HepG2 (cell line): ENCODE data around the gene TMC4. TPM values are rescaled to one million over a fixed set of nuclear protein-coding genes. Genes with fewer than 3 reads are reported as not detected.

Experiments used
- ARHGAP35 ChIP-seq: sonication (generic); formaldehyde crosslinking; IDR thresholded peaks from 2 replicates; pipeline ENCODE4 v1.9.0; 2022; ENCODE audit warnings: mild to moderate bottlenecking, inconsistent platforms, moderate library complexity, missing genetic modification reagents, borderline replicate concordance
- ATF1 ChIP-seq: IDR thresholded peaks from 2 replicates; pipeline ENCODE4 v1.6.1; 2016; ENCODE audit warnings: mild to moderate bottlenecking, control low read depth
- ATF7 ChIP-seq, 2 experiments: fragments of 450-650 bp in 1 of 2; sonication (generic) in 1 of 2; formaldehyde crosslinking in 1 of 2; IDR thresholded peaks; 2 replicates each; pipeline versions ENCODE4 v1.4.0 to v1.6.1; 2016 to 2020; ENCODE audit warnings: antibody characterized with exemption in 1 of 2, mild to moderate bottlenecking in 1 of 2, missing genetic modification reagents in 1 of 2
- CENPX ChIP-seq: sonication (generic); formaldehyde crosslinking; IDR thresholded peaks from 2 replicates; pipeline ENCODE4 v1.9.0; 2021; ENCODE audit warnings: mild to moderate bottlenecking, missing genetic modification reagents, moderate library complexity
- DNMT1 ChIP-seq: sonication (generic); formaldehyde crosslinking; IDR thresholded peaks from 2 replicates; pipeline ENCODE4 v1.5.1; 2020; ENCODE audit warnings: mild to moderate bottlenecking, missing genetic modification reagents
- FOXK1 ChIP-seq: sonication (generic); formaldehyde crosslinking; IDR thresholded peaks from 2 replicates; pipeline ENCODE4 v1.4.0; 2020; ENCODE audit warnings: low read depth, missing genetic modification reagents, borderline replicate concordance
- GATA4 ChIP-seq: sonication (generic); IDR thresholded peaks from 2 replicates; pipeline ENCODE4 v1.6.1; 2016; ENCODE audit warnings: antibody characterized with exemption, low read depth, borderline replicate concordance
- GFI1 ChIP-seq: sonication (generic); formaldehyde crosslinking; IDR thresholded peaks from 2 replicates; pipeline ENCODE4 v1.5.0; 2020; ENCODE audit warnings: missing genetic modification reagents, mild to moderate bottlenecking, borderline replicate concordance
- HDAC2 ChIP-seq: sonication (generic); formaldehyde crosslinking; IDR thresholded peaks from 2 replicates; pipeline ENCODE4 v1.4.0; 2020; ENCODE audit warnings: missing genetic modification reagents
- HHEX ChIP-seq: IDR thresholded peaks from 2 replicates; pipeline ENCODE4 v1.6.1; 2016; ENCODE audit warnings: control low read depth
- MEF2D ChIP-seq: sonication (generic); formaldehyde crosslinking; IDR thresholded peaks from 2 replicates; pipeline ENCODE4 v1.5.1; 2020; ENCODE audit warnings: mild to moderate bottlenecking, missing genetic modification reagents
- MXD4 ChIP-seq: IDR thresholded peaks from 2 replicates; pipeline ENCODE4 v1.6.1; 2016; ENCODE audit warnings: mild to moderate bottlenecking, missing biosample characterization, missing genetic modification reagents
- NR2F2 ChIP-seq: IDR thresholded peaks from 2 replicates; pipeline ENCODE4 v1.6.1; 2012; ENCODE audit warnings: low read depth, inconsistent platforms, borderline replicate concordance
- NR3C1 ChIP-seq: sonication (generic); formaldehyde crosslinking; IDR thresholded peaks from 2 replicates; pipeline ENCODE4 v1.4.0; 2020; ENCODE audit warnings: missing genetic modification reagents
- SALL1 ChIP-seq: sonication (generic); formaldehyde crosslinking; IDR thresholded peaks from 2 replicates; pipeline ENCODE4 v1.8.0; 2022; ENCODE audit warnings: mild to moderate bottlenecking, missing genetic modification reagents
- U2AF1 ChIP-seq: fragments of 200-400 bp; formaldehyde crosslinking; optimal IDR thresholded peaks from 2 replicates; pipeline ENCODE3; 2017; ENCODE audit warnings: mild to moderate bottlenecking, low read depth, low read length
- XRCC5 ChIP-seq: fragments of 200-400 bp; formaldehyde crosslinking; optimal IDR thresholded peaks from 2 replicates; pipeline ENCODE3; 2017; ENCODE audit warnings: mild to moderate bottlenecking, low read length
- ZBTB34 ChIP-seq: sonication (generic); formaldehyde crosslinking; IDR thresholded peaks from 2 replicates; pipeline ENCODE4 v1.8.0; 2022; ENCODE audit warnings: mild to moderate bottlenecking, missing genetic modification reagents
- ZBTB4 ChIP-seq: sonication (generic); formaldehyde crosslinking; IDR thresholded peaks from 2 replicates; pipeline ENCODE4 v1.4.0; 2020; ENCODE audit warnings: missing genetic modification reagents, mild to moderate bottlenecking, borderline replicate concordance
- ZNF24 ChIP-seq: fragments of 450-650 bp; IDR thresholded peaks from 2 replicates; pipeline ENCODE4 v1.6.1; 2017; ENCODE audit warnings: antibody characterized with exemption, mild to moderate bottlenecking
- ZNF33B ChIP-seq: sonication (generic); formaldehyde crosslinking; IDR thresholded peaks from 2 replicates; pipeline ENCODE4 v1.5.1; 2020; ENCODE audit warnings: mild to moderate bottlenecking, missing genetic modification reagents
- ZNF510 ChIP-seq: sonication (generic); formaldehyde crosslinking; IDR thresholded peaks from 2 replicates; pipeline ENCODE4 v1.4.0; 2020; ENCODE audit warnings: low read depth, mild to moderate bottlenecking, missing genetic modification reagents
- ZNF746 ChIP-seq: sonication (generic); formaldehyde crosslinking; IDR thresholded peaks from 2 replicates; pipeline ENCODE4 v1.8.0; 2022; ENCODE audit warnings: mild to moderate bottlenecking, missing genetic modification reagents
- ZSCAN30 ChIP-seq: sonication (generic); formaldehyde crosslinking; IDR thresholded peaks from 2 replicates; pipeline ENCODE4 v1.5.0; 2020; ENCODE audit warnings: mild to moderate bottlenecking, missing genetic modification reagents
- polyA plus RNA-seq, 8 experiments: library from polyadenylated mRNA; depleted of rRNA in 3 of 8; stranded (reverse) in 7 of 8; unstranded in 1 of 8; fragments of >200 nt; fragmentation: Illumina TruSeq in 4 of 8; extraction: Trizol in 4 of 8; gene quantifications; 2 replicates each; pipeline versions ENCODE4 v1.2.1 to v1.2.3, GENCODE V29; 2011 to 2016; ENCODE audit warnings: low read depth in 4 of 8, missing spikeins in 1 of 8, mixed read lengths in 1 of 8; ENCODE audit not compliant: insufficient read depth in 1 of 8
- total RNA-seq, 5 experiments: library from RNA; depleted of rRNA; stranded (reverse); fragments of >200 nt; fragmentation: Illumina TruSeq; extraction: Trizol; gene quantifications; 2 replicates each; pipeline ENCODE4 v1.2.3, GENCODE V29; 2016; ENCODE audit warnings: low read depth in 1 of 5
- TF ChIP-seq, protein P1 (sequence below): sonication (generic); formaldehyde crosslinking; IDR thresholded peaks from 2 replicates; pipeline ENCODE4 v1.8.0; 2022; ENCODE audit warnings: missing genetic modification reagents, mild to moderate bottlenecking, borderline replicate concordance

Gene TMC4
- total and polyA plus RNA-seq, 2 of the 13 experiments (the other 11 are each of a cell fraction or from before 2014, with no cell fraction given) = 0.13 to 0.24 TPM

DNA sequence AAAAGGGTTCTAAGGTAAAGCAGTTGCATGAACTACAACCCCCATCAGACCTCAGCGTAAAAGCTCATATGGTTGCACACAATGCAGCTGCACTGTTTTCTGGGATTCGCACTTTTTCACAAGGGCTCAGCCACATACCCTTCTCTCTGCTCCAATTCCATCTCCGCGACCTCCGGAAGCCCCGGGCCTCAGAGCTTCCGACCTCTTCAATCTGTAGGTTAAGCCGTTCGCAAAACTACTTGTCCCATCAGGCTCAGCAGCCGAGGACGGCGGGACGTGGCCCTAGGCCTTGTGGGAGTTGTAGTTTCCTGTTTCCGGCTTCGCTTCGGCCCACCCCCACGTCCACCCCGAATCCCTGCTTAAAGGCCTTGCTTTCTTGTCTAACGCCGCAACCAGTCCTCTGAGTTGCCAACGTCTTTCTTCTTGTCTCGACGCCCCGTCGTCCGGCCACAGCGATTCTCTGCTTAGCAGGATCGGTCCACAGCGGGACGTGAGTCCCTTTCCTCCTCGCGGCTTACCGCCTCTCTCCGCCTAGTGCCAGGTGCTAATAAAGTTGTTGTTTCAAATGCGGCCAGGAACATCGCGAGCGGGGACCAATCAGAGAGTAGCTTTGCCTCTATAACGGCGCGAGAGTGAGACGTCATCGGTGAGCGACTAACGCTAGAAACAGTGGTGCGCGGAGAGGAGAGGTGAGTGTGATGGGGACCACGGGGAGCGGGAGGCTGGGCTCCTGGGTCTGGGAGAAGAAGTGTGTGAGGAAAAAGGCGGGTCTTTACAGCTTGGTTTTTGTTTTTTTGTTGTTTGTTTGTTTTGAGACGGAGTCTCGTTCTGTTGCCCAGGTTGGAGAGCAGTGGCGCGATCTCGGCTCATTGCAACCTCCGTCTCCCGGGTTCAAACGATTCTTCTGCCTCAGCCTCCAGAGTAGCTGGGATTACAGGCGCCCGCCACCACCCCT lies 57.6 kb downstream of the TMC4 start, which contains the start of the genes PRPF31 and TFPT (continued):
- TF ChIP-seq, protein P1, sequence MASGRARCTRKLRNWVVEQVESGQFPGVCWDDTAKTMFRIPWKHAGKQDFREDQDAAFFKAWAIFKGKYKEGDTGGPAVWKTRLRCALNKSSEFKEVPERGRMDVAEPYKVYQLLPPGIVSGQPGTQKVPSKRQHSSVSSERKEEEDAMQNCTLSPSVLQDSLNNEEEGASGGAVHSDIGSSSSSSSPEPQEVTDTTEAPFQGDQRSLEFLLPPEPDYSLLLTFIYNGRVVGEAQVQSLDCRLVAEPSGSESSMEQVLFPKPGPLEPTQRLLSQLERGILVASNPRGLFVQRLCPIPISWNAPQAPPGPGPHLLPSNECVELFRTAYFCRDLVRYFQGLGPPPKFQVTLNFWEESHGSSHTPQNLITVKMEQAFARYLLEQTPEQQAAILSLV (CRISPR knock-in tag) = peak; percentile 74; the same call in 1 of the 2 replicates
- peak; percentile 87 for TF ChIP-seq ZNF746
- no peak for TF ChIP-seq ZNF24
- peak; percentile 89 for TF ChIP-seq HDAC2 (CRISPR knock-in tag)
- TF ChIP-seq SALL1 (CRISPR knock-in tag) = peak; percentile 89
- TF ChIP-seq NR3C1 (CRISPR knock-in tag) = no peak
- peak; percentile 53 for TF ChIP-seq XRCC5
- TF ChIP-seq ZNF510 (CRISPR knock-in tag) = peak; percentile 81; the same call in 1 of the 2 replicates
- TF ChIP-seq ZBTB34 (CRISPR knock-in tag) = peak; percentile 72; the same call in 1 of the 2 replicates
- peak; percentile 100 for TF ChIP-seq ATF1 (CRISPR knock-in tag)
- no peak for TF ChIP-seq GFI1 (CRISPR knock-in tag)
- peak; percentile 97 for TF ChIP-seq FOXK1 (CRISPR knock-in tag)
- TF ChIP-seq NR2F2 = peak; percentile 47; the same call in 1 of the 2 replicates
- TF ChIP-seq HHEX (CRISPR knock-in tag) = peak; percentile 75
- no peak for TF ChIP-seq ARHGAP35 (CRISPR knock-in tag)
- no peak for TF ChIP-seq DNMT1 (CRISPR knock-in tag)
- peak; percentile 50 for TF ChIP-seq U2AF1
- no peak for TF ChIP-seq ATF7 (IDR thresholded peaks at IDR 0.05)
- peak; percentile 60 for TF ChIP-seq ATF7 (CRISPR knock-in tag; IDR thresholded peaks at IDR 0.05)
- TF ChIP-seq GATA4 = peak; percentile 49; the same call in 1 of the 2 replicates
- TF ChIP-seq MXD4 (CRISPR knock-in tag) = peak; percentile 70; the same call in 1 of the 2 replicates
- TF ChIP-seq ZBTB4 (CRISPR knock-in tag) = no peak
- no peak for TF ChIP-seq CENPX
- TF ChIP-seq ZSCAN30 (CRISPR knock-in tag) = peak; percentile 65; the same call in 1 of the 2 replicates
- 0 out of 2 replicates have a peak, but pooled peaks have one; percentile 48 for TF ChIP-seq ZNF33B
- TF ChIP-seq MEF2D (CRISPR knock-in tag) = peak; percentile 88
